H1 (cell line): ENCODE measurements around the gene THEM5. TPM values are rescaled to one million over a fixed set of nuclear protein-coding genes. Genes with fewer than 3 reads are reported as not detected.
"Not testable (repeated sequence)": the region's sequence is repeated elsewhere in the genome, so short reads cannot be mapped to it uniquely, and the experiment has no call there.

Source experiments
- CTCF ChIA-PET: fragments of 300-600 bp; sonication (Branson Sonifier 250); formaldehyde crosslinking; loops from one replicate; lab custom pipeline; 2021; ENCODE audit not compliant: partially characterized antibody; lab: Charles Lee
- POLR2A ChIA-PET: fragments of 300-600 bp; sonication (Branson Sonifier 250); formaldehyde crosslinking; loops from one replicate; lab custom pipeline; 2021; ENCODE audit warnings: inconsistent platforms; ENCODE audit not compliant: partially characterized antibody; lab: Charles Lee
- DNase-seq, 2 experiments: peaks; one replicate each; pipeline versions ENCODE4 v3.0.0 to v3.0.0-alpha.2; 2010 to 2022; ENCODE audit warnings: low spot score in 2 of 2, low read depth in 1 of 2, mixed read lengths in 1 of 2
- FAIRE-seq: peaks from 2 replicates; lab custom pipeline; 2011; peaks lifted over from hg19 to GRCh38; lab: Jason Lieb, UNC
- H2AFZ ChIP-seq: 2 replicates; pipeline ENCODE4 v1.8.1; 2012; ENCODE audit warnings: low read length, inconsistent platforms
- H2AK5ac ChIP-seq: 2 replicates; pipeline ENCODE4 v1.6.1; 2013; ENCODE audit warnings: low read depth, low read length
- H2BK120ac ChIP-seq: replicated peaks from 2 replicates; pipeline ENCODE3; 2013; ENCODE audit warnings: low read depth, low read length, inconsistent platforms
- H2BK12ac ChIP-seq: 2 replicates; pipeline ENCODE4 v1.6.1; 2013; ENCODE audit warnings: low read depth, low read length
- H2BK15ac ChIP-seq: 2 replicates; pipeline ENCODE4 v1.6.1; 2013; ENCODE audit warnings: low read length
- H2BK20ac ChIP-seq: 2 replicates; pipeline ENCODE4 v1.6.1; 2013; ENCODE audit warnings: low read length
- H2BK5ac ChIP-seq: 2 replicates; pipeline ENCODE4 v1.6.1; 2013; ENCODE audit warnings: low read depth, low read length
- H3K14ac ChIP-seq: 2 replicates; pipeline ENCODE4 v1.6.1; 2013; ENCODE audit warnings: inconsistent platforms; ENCODE audit not compliant: insufficient read length
- H3K18ac ChIP-seq: 2 replicates; pipeline ENCODE4 v1.6.1; 2013; ENCODE audit warnings: low read length; ENCODE audit errors: extremely low read depth
- H3K23ac ChIP-seq: 2 replicates; pipeline ENCODE4 v1.6.1; 2013; ENCODE audit warnings: inconsistent platforms; ENCODE audit not compliant: insufficient read length
- H3K23me2 ChIP-seq: 2 replicates; pipeline ENCODE4 v1.6.1; 2013; ENCODE audit warnings: low read depth, low read length
- H3K27ac ChIP-seq: 2 replicates; pipeline ENCODE4 v1.6.1; 2011; ENCODE audit warnings: low read depth, low read length, inconsistent platforms
- H3K27me3 ChIP-seq, 4 experiments: replicated peaks in 1 of 4; 1 replicate in 1 of 4; 2 replicates in 3 of 4; pipeline versions ENCODE4 v1.6.1 to v1.8.1; 2011 to 2013; ENCODE audit warnings: low read length in 3 of 4, mild to moderate bottlenecking in 3 of 4, inconsistent platforms in 2 of 4, mixed read lengths in 2 of 4, moderate library complexity in 1 of 4; ENCODE audit not compliant: control insufficient read depth in 3 of 4, insufficient read depth in 3 of 4; ENCODE audit errors: extremely low read depth in 1 of 4
- H3K36me3 ChIP-seq, 4 experiments: 2 replicates each; pipeline versions ENCODE4 v1.6.1 to v1.8.1; 2011 to 2013; ENCODE audit warnings: mild to moderate bottlenecking in 4 of 4, low read length in 3 of 4, moderate library complexity in 2 of 4, control low read depth in 1 of 4, inconsistent platforms in 1 of 4; ENCODE audit not compliant: insufficient read depth in 4 of 4, control insufficient read depth in 2 of 4
- H3K4ac ChIP-seq: replicated peaks from 2 replicates; pipeline ENCODE3; 2013; ENCODE audit warnings: low read length, low read depth, mixed read lengths, inconsistent platforms; ENCODE audit not compliant: insufficient read length
- H3K4me1 ChIP-seq, 4 experiments: replicated peaks in 1 of 4; 1 replicate in 1 of 4; 2 replicates in 3 of 4; pipeline versions ENCODE4 v1.6.1 to v1.8.1; 2011 to 2013; ENCODE audit warnings: low read length in 3 of 4, inconsistent platforms in 2 of 4, mixed read lengths in 1 of 4; ENCODE audit not compliant: insufficient read depth in 4 of 4, control insufficient read depth in 3 of 4
- H3K4me2 ChIP-seq, 2 experiments: 2 replicates each; pipeline versions ENCODE4 v1.6.1 to v1.8.1; 2011 to 2013; ENCODE audit warnings: low read depth in 2 of 2, low read length in 2 of 2, control low read depth in 1 of 2, inconsistent platforms in 1 of 2, mild to moderate bottlenecking in 1 of 2; ENCODE audit not compliant: insufficient read depth in 1 of 2
- H3K4me3 ChIP-seq, 4 experiments: fragments of 200-600, 300-600 bp in 1 of 4; sonication (generic), shearing (Covaris generic), sonication (Bioruptor Twin) in 1 of 4; 2 replicates each; pipeline versions ENCODE4 v1.5.1 to v1.8.1; 2011 to 2016; ENCODE audit warnings: low read length in 4 of 4, low read depth in 3 of 4, control low read depth in 2 of 4, inconsistent platforms in 2 of 4, mild to moderate bottlenecking in 2 of 4, mixed read lengths in 1 of 4, moderate library complexity in 1 of 4; ENCODE audit not compliant: insufficient read depth in 2 of 4; ENCODE audit errors: extremely low read depth in 1 of 4
- H3K56ac ChIP-seq: replicated peaks from 2 replicates; pipeline ENCODE3; 2013; ENCODE audit warnings: low read depth, mild to moderate bottlenecking, mixed read lengths, low read length, inconsistent platforms; ENCODE audit not compliant: insufficient read length
- H3K79me1 ChIP-seq: 2 replicates; pipeline ENCODE4 v1.6.1; 2013; ENCODE audit warnings: low read depth, low read length, control low read depth
- H3K79me2 ChIP-seq, 2 experiments: 2 replicates each; pipeline versions ENCODE4 v1.6.1 to v1.8.1; 2012 to 2013; ENCODE audit warnings: low read length in 2 of 2, mild to moderate bottlenecking in 2 of 2, inconsistent platforms in 1 of 2; ENCODE audit not compliant: insufficient read depth in 2 of 2, control insufficient read depth in 1 of 2
- H3K9ac ChIP-seq, 4 experiments: replicated peaks in 1 of 4; 1 replicate in 1 of 4; 2 replicates in 3 of 4; pipeline versions ENCODE4 v1.6.1 to v1.8.1; 2011 to 2013; ENCODE audit warnings: low read depth in 3 of 4, low read length in 3 of 4, control low read depth in 2 of 4, mild to moderate bottlenecking in 2 of 4, moderate library complexity in 2 of 4, inconsistent platforms in 1 of 4; ENCODE audit errors: extremely low read depth in 1 of 4
- H3K9me3 ChIP-seq, 2 experiments: 2 replicates each; pipeline versions ENCODE4 v1.6.1 to v1.8.1; 2012 to 2013; ENCODE audit warnings: mild to moderate bottlenecking in 2 of 2, moderate library complexity in 2 of 2, control low read depth in 1 of 2, inconsistent platforms in 1 of 2, low read depth in 1 of 2, low read length in 1 of 2, mixed read lengths in 1 of 2; ENCODE audit not compliant: insufficient read depth in 2 of 2
- H4K20me1 ChIP-seq, 2 experiments: replicated peaks in 1 of 2; 2 replicates each; pipeline versions ENCODE3 to v1.8.1; 2011 to 2013; ENCODE audit warnings: inconsistent platforms in 2 of 2, low read length in 2 of 2, mild to moderate bottlenecking in 1 of 2; ENCODE audit not compliant: insufficient read depth in 2 of 2, control insufficient read depth in 1 of 2
- H4K5ac ChIP-seq: 2 replicates; pipeline ENCODE4 v1.6.1; 2013; ENCODE audit warnings: low read length, low read depth, mixed read lengths, inconsistent platforms; ENCODE audit not compliant: insufficient read length
- H4K8ac ChIP-seq: 2 replicates; pipeline ENCODE4 v1.8.0; 2013; ENCODE audit warnings: mild to moderate bottlenecking, moderate library complexity, low read length, inconsistent platforms; ENCODE audit not compliant: insufficient read depth; ENCODE audit errors: extremely low read depth
- H4K91ac ChIP-seq: replicated peaks from 2 replicates; pipeline ENCODE3; 2013; ENCODE audit warnings: low read length, mixed read lengths, inconsistent platforms; ENCODE audit not compliant: insufficient read length
- GABPA ChIP-seq: IDR thresholded peaks from 2 replicates; pipeline ENCODE4 v1.6.1; 2011; ENCODE audit warnings: mild to moderate bottlenecking, low read length, moderate library complexity, borderline replicate concordance; ENCODE audit not compliant: insufficient read depth
- JUN ChIP-seq: IDR thresholded peaks from 2 replicates; pipeline ENCODE4 v1.6.1; 2011; ENCODE audit warnings: low read depth, mild to moderate bottlenecking, improper control_type of control experiment, low read length
- KDM4A ChIP-seq: IDR thresholded peaks from one replicate; pipeline ENCODE4 v1.7.1; 2012; ENCODE audit warnings: low read depth, mild to moderate bottlenecking, moderate library complexity, low read length, inconsistent platforms; ENCODE audit not compliant: severe bottlenecking
- RAD21 ChIP-seq, 2 experiments: IDR thresholded peaks in 1 of 2; conservative IDR thresholded peaks in 1 of 2; 2 replicates each; pipeline ENCODE4 v1.6.1; 2011; ENCODE audit warnings: low read depth in 2 of 2, low read length in 2 of 2, improper control_type of control experiment in 1 of 2, inconsistent platforms in 1 of 2, mild to moderate bottlenecking in 1 of 2, moderate library complexity in 1 of 2
- SIN3A ChIP-seq, 2 experiments: IDR thresholded peaks in 1 of 2; conservative IDR thresholded peaks in 1 of 2; 2 replicates each; pipeline ENCODE4 v1.6.1; 2011 to 2012; ENCODE audit warnings: low read length in 2 of 2, improper control_type of control experiment in 1 of 2, low read depth in 1 of 2, mild to moderate bottlenecking in 1 of 2
- WGBS, 2 experiments: shearing (Covaris generic) in 1 of 2; methylation state at CpG; one replicate each; pipeline versions ENCODE4 v1.1.6 to v1.1.7; 2013 to 2015; ENCODE audit warnings: low lambda C conversion rate in 2 of 2, mixed read lengths in 2 of 2, inconsistent platforms in 1 of 2, low coverage in 1 of 2, missing lambda C conversion rate in 1 of 2; ENCODE audit not compliant: insufficient replicate concordance in 2 of 2, insufficient coverage in 1 of 2, insufficient read length in 1 of 2; ENCODE audit errors: extremely low coverage in 1 of 2, missing lambda C conversion rate in 1 of 2; 5-methylcytosine and 5-hydroxymethylcytosine counted together
- polyA plus RNA-seq, 7 experiments: library from polyadenylated mRNA; depleted of rRNA in 3 of 7; stranded (reverse) in 5 of 7; unstranded in 2 of 7; fragments of >200 nt in 5 of 7; fragments of 200-250 nt in 2 of 7; gene quantifications; 1 replicate in 5 of 7; 2 replicates in 1 of 7; 4 replicates in 1 of 7; pipeline versions ENCODE4 v1.2.1 to v1.2.3, GENCODE V29; 2011 to 2013; ENCODE audit warnings: missing spikeins in 2 of 7, mixed read lengths in 2 of 7
- total RNA-seq: library from RNA; stranded (reverse); fragmentation: NEBNext Ultra II Directional; extraction: Animal tissue kit (Norgen Biotek cat#: 25700); gene quantifications from 2 replicates; pipeline ENCODE4 v1.2.1, GENCODE V29; 2021

The THEM5 gene
- total and polyA plus RNA-seq, 2 of the 8 experiments (the other 6 are each of a cell fraction or from before 2014, with no cell fraction given) = not detected

- TF ChIP-seq KDM4A = no peak
- no peak for TF ChIP-seq JUN
- TF ChIP-seq RAD21 (IDR thresholded peaks at IDR 0.05 in 1 of 2, conservative IDR thresholded peaks at IDR 0.05 in 1 of 2; ENCODE audit: low read depth in 2 of 2, low read length in 2 of 2) = no peak
- no peak for TF ChIP-seq GABPA
- no peak for TF ChIP-seq SIN3A (conservative IDR thresholded peaks at IDR 0.05 in 1 of 2, IDR thresholded peaks at IDR 0.05 in 1 of 2; ENCODE audit: low read depth in 1 of 2, low read length in 2 of 2)
Observed at GRCh38 chr1:151902858-151903257, 49.3 kb upstream of the THEM5 start (continued).

DNA sequence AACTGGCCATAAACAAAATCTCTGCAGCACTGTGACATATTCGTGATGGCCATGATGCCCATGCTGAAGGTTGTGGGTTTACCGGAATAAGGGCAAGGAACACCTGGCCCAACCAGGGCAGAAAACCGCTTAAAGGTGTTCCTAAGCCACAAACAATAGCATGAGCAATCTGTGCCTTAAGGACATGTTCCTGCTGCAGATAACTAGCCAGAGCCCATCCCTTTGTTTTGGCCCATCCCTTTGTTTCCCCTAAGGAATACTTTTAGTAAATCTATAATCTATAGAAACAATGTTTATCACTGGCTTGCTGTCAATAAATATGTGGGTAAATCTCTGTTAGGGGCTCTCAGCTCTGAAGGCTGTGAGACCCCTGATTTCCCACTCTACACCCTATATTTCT, 47.3 kb upstream of the THEM5 start:
- H3K23me2 ChIP-seq, H2BK5ac ChIP-seq, H2BK120ac ChIP-seq, H2AK5ac ChIP-seq, DNase-seq, H3K4me3 ChIP-seq, H2BK12ac ChIP-seq, H3K4me1 ChIP-seq, H3K56ac ChIP-seq, H4K8ac ChIP-seq, H3K4me2 ChIP-seq, H3K4ac ChIP-seq, H3K27ac ChIP-seq, H3K27me3 ChIP-seq, H3K18ac ChIP-seq, H4K20me1 ChIP-seq, H3K23ac ChIP-seq, H3K14ac ChIP-seq, H3K36me3 ChIP-seq, H2BK20ac ChIP-seq, FAIRE-seq, H3K79me1 ChIP-seq, H2BK15ac ChIP-seq, H4K91ac ChIP-seq, H3K79me2 ChIP-seq, H3K9ac ChIP-seq, H4K5ac ChIP-seq, POLR2A ChIA-PET, H2AFZ ChIP-seq: not testable (repeated sequence)
- CTCF ChIA-PET = interaction anchor here (1.6 kb wide), 1 partner anchor 12 kb away, joined by 6 read pairs; no protein-coding TSS in a partner anchor
- H3K9me3 ChIP-seq = peaks cover under 1 to 13% of the 10 kb centered on the region in 2 experiments; a peak in 2 of 4 replicates
- WGBS, 2 experiments = 94% methylated on average over 3 of the region's 3 CpGs; no CpG with 5 or more reads in 1 of the 2 experiments
